GM12801 (cell line): ENCODE results near the gene CDKN1B.

Experiments used
- CTCF ChIP-seq: IDR thresholded peaks from one replicate; pipeline ENCODE4 v1.5.1; 2011; ENCODE audit warnings: control low read depth; ENCODE audit not compliant: insufficient read length; ENCODE audit errors: extremely low read depth

The CDKN1B gene

GRCh38 chr12:12749433-12749832 is 32.3 kb downstream of the CDKN1B start:
- no peak for TF ChIP-seq CTCF

GRCh38 chr12:12755923-12756322 is 38.8 kb downstream of the CDKN1B start:
- TF ChIP-seq CTCF: no peak

- TF ChIP-seq CTCF: no peak
These were observed 40.0 kb downstream of the CDKN1B start for GRCh38 chr12:12757121-12757520.

GRCh38 chr12:12759234-12759915 is 42.2 kb downstream of the CDKN1B start:
- TF ChIP-seq CTCF: no peak

- TF ChIP-seq CTCF: no peak
These were observed 47.7 kb downstream of the CDKN1B start for GRCh38 chr12:12764824-12765223.

- TF ChIP-seq CTCF: no peak
These were observed 53.1 kb downstream of the CDKN1B start for GRCh38 chr12:12770262-12770661.
